CD14-positive monocyte (primary cell): ENCODE results near the gene CCDC169. TPM values are rescaled to one million over a fixed set of nuclear protein-coding genes. Genes with fewer than 3 reads are reported as not detected.
"Not testable (repeated sequence)": the region's sequence is repeated elsewhere in the genome, so short reads cannot be mapped to it uniquely, and the experiment has no call there.

Source experiments
- DNase-seq, 3 donors: peaks; one replicate each; pipeline ENCODE4 v3.0.0-alpha.2; 2011 to 2022
- H2AFZ ChIP-seq: 2 replicates; pipeline ENCODE4 v1.6.0; 2012; ENCODE audit warnings: mild to moderate bottlenecking, low read depth, low read length, inconsistent platforms; ENCODE audit not compliant: insufficient read depth, poor library complexity, severe bottlenecking
- H3K27ac ChIP-seq, 2 donors: 1 replicate in 1 of 2; 2 replicates in 1 of 2; pipeline ENCODE4 v1.5.1; 2012 to 2013; ENCODE audit warnings: low read length in 2 of 2, control low read depth in 1 of 2, inconsistent platforms in 1 of 2, low read depth in 1 of 2, mild to moderate bottlenecking in 1 of 2
- H3K27me3 ChIP-seq, 2 donors: one replicate each; pipeline versions ENCODE4 v1.6.0 to v1.6.1; 2011 to 2013; ENCODE audit warnings: low read length in 2 of 2; ENCODE audit not compliant: control insufficient read depth in 2 of 2, insufficient read depth in 2 of 2
- H3K36me3 ChIP-seq, 2 donors: replicated peaks in 1 of 2; 1 replicate in 1 of 2; 2 replicates in 1 of 2; pipeline versions ENCODE4 v1.5.1 to v1.6.1; 2012 to 2013; ENCODE audit warnings: low read length in 2 of 2, control low read depth in 1 of 2, inconsistent platforms in 1 of 2, mild to moderate bottlenecking in 1 of 2; ENCODE audit not compliant: insufficient read depth in 2 of 2, control insufficient read depth in 1 of 2
- H3K4me1 ChIP-seq, 2 donors: 1 replicate in 1 of 2; 2 replicates in 1 of 2; pipeline versions ENCODE4 v1.5.1 to v1.6.1; 2012 to 2013; ENCODE audit warnings: low read length in 2 of 2, control low read depth in 1 of 2, inconsistent platforms in 1 of 2, mild to moderate bottlenecking in 1 of 2, moderate library complexity in 1 of 2; ENCODE audit not compliant: insufficient read depth in 2 of 2, control insufficient read depth in 1 of 2
- H3K4me2 ChIP-seq: replicated peaks from 2 replicates; pipeline ENCODE3; 2012; ENCODE audit warnings: low read length, moderate library complexity, mild to moderate bottlenecking; ENCODE audit not compliant: poor library complexity, severe bottlenecking; ENCODE audit errors: extremely low read depth
- H3K4me3 ChIP-seq, 3 experiments: fragments of 200-600 bp in 1 of 3; sonication (generic) in 1 of 3; replicated peaks in 1 of 3; 1 replicate in 2 of 3; 2 replicates in 1 of 3; pipeline ENCODE4 v1.5.1; 2011 to 2013; ENCODE audit warnings: low read length in 3 of 3, mild to moderate bottlenecking in 3 of 3, control low read depth in 2 of 3, low read depth in 2 of 3, inconsistent platforms in 1 of 3, moderate library complexity in 1 of 3
- H3K79me2 ChIP-seq: 2 replicates; pipeline ENCODE4 v1.6.0; 2012; ENCODE audit warnings: mild to moderate bottlenecking, control low read depth, inconsistent platforms, low read length, moderate library complexity; ENCODE audit not compliant: insufficient read depth
- H3K9ac ChIP-seq: 2 replicates; pipeline ENCODE4 v1.6.0; 2017; ENCODE audit warnings: low read length, mild to moderate bottlenecking; ENCODE audit not compliant: insufficient read depth, poor library complexity, severe bottlenecking
- H3K9me3 ChIP-seq, 2 donors: replicated peaks in 1 of 2; 1 replicate in 1 of 2; 2 replicates in 1 of 2; pipeline versions ENCODE4 v1.5.1 to v1.6.1; 2012 to 2013; ENCODE audit warnings: low read length in 2 of 2, control low read depth in 1 of 2; ENCODE audit not compliant: control insufficient read depth in 1 of 2, insufficient read depth in 1 of 2
- H4K20me1 ChIP-seq: 2 replicates; pipeline ENCODE4 v1.6.0; 2012; ENCODE audit warnings: mild to moderate bottlenecking, low read length, control low read depth, moderate library complexity; ENCODE audit not compliant: insufficient read depth
- H3K27ac Mint-ChIP-seq, 7 donors: one replicate each; pipeline ENCODE4 v1.8.0; 2020; ENCODE audit warnings: mild to moderate bottlenecking in 7 of 7, mixed read lengths in 7 of 7, moderate library complexity in 6 of 7, inconsistent platforms in 2 of 7
- H3K27me3 Mint-ChIP-seq, 3 donors: one replicate each; pipeline ENCODE4 v1.8.0; 2021 to 2022; ENCODE audit warnings: low read depth in 3 of 3, mild to moderate bottlenecking in 3 of 3, mixed read lengths in 3 of 3, moderate library complexity in 3 of 3, inconsistent platforms in 1 of 3
- H3K36me3 Mint-ChIP-seq, 2 donors: one replicate each; pipeline ENCODE4 v1.8.0; 2020; ENCODE audit warnings: mixed read lengths in 2 of 2, inconsistent platforms in 1 of 2, mild to moderate bottlenecking in 1 of 2
- H3K4me1 Mint-ChIP-seq: one replicate; pipeline ENCODE4 v1.8.0; 2020; ENCODE audit warnings: mild to moderate bottlenecking, mixed read lengths
- H3K4me3 Mint-ChIP-seq, 2 donors: one replicate each; pipeline ENCODE4 v1.8.0; 2020; ENCODE audit warnings: mild to moderate bottlenecking in 2 of 2, mixed read lengths in 2 of 2, moderate library complexity in 1 of 2
- H3K9me3 Mint-ChIP-seq, 7 donors: one replicate each; pipeline ENCODE4 v1.8.0; 2020 to 2022; ENCODE audit warnings: mixed read lengths in 7 of 7, mild to moderate bottlenecking in 6 of 7, moderate library complexity in 6 of 7, inconsistent platforms in 2 of 7
- CTCF ChIP-seq: fragments of 200-600 bp; IDR thresholded peaks from one replicate; pipeline ENCODE4 v1.8.0; 2022; ENCODE audit warnings: antibody characterized with exemption, mild to moderate bottlenecking
- WGBS: methylation state at CpG from one replicate; pipeline ENCODE4 v1.1.5; 2013; ENCODE audit warnings: missing lambda C conversion rate; ENCODE audit not compliant: insufficient coverage; 5-methylcytosine and 5-hydroxymethylcytosine counted together
- intact Hi-C, 2 donors: fragments of 100-400 bp; cut with micrococcal nuclease; formaldehyde crosslinking; loops; one replicate each; pipeline versions ENCODE4 v1.15.0 to v1.15.1; 2023
- polyA plus RNA-seq, 3 donors: library from polyadenylated mRNA; depleted of rRNA in 1 of 3; unstranded in 2 of 3; stranded (reverse) in 1 of 3; fragments of 300-500 nt in 2 of 3; fragments of >200 nt in 1 of 3; fragmentation: Illumina TruSeq in 2 of 3; gene quantifications; 1 replicate in 2 of 3; 2 replicates in 1 of 3; pipeline ENCODE4 v1.2.3, GENCODE V29; 2012 to 2021

The CCDC169 gene
- polyA plus RNA-seq, 3 donors: 0.03 TPM; not detected in 2

- peaks cover 3 to 19% of the 10 kb centered on the region in 2 donors for H3K36me3 ChIP-seq
- no peak overlapping the region for H3K27ac Mint-ChIP-seq
- H3K36me3 Mint-ChIP-seq: peaks cover 13 to 22% of the 10 kb centered on the region in 2 donors
- TF ChIP-seq CTCF: no peak
- no peaks in the 10 kb centered on the region for H3K9me3 ChIP-seq
- no peak overlapping the region for H3K4me3 ChIP-seq
- H3K27ac ChIP-seq: no peak overlapping the region
- intact Hi-C loops: no loop called here
- no peak overlapping the region for H2AFZ ChIP-seq
- H3K79me2 ChIP-seq: peaks cover 99% of the 10 kb centered on the region
- H3K9ac ChIP-seq: no peak overlapping the region
- WGBS: no CpG with 5 or more reads among the region's 3 CpGs
- DNase-seq: no peak
- peaks cover 19% of the 10 kb centered on the region for H3K4me1 Mint-ChIP-seq
- no peaks in the 10 kb centered on the region for H3K27me3 Mint-ChIP-seq
- peaks cover 0 to 9% of the 10 kb centered on the region in 2 donors for H3K4me1 ChIP-seq
- peaks cover 25% of the 10 kb centered on the region for H4K20me1 ChIP-seq
- no peaks in the 10 kb centered on the region for H3K27me3 ChIP-seq
- H3K4me3 Mint-ChIP-seq: no peak overlapping the region
- no peaks in the 10 kb centered on the region for H3K9me3 Mint-ChIP-seq
- H3K4me2 ChIP-seq: no peak overlapping the region
These were observed 40.5 kb upstream of the CCDC169 start for GRCh38 chr13:36337938-36338641.

GRCh38 chr13:36332986-36333385 is 35.4 kb upstream of the CCDC169 start:
- no peak overlapping the region for H3K4me2 ChIP-seq
- no peak for TF ChIP-seq CTCF

GRCh38 chr13:36332255-36332654 is 34.6 kb upstream of the CCDC169 start:
- not testable (repeated sequence) for H3K9me3 ChIP-seq

More at GRCh38 chr13:36332986-36333385, 35.4 kb upstream of the CCDC169 start:
- peak; percentile 18 to 56 (median 40) for DNase-seq
- H3K36me3 ChIP-seq: peaks cover 36 to 54% of the 10 kb centered on the region in 2 donors
- H4K20me1 ChIP-seq: peaks cover 21% of the 10 kb centered on the region
- H3K27ac ChIP-seq: peak overlapping the region in 1 of 2 donors; percentile 52
- H3K4me3 Mint-ChIP-seq: no peak overlapping the region
- H3K79me2 ChIP-seq: peaks cover 82% of the 10 kb centered on the region
- no peak overlapping the region for H3K4me3 ChIP-seq
- H3K9ac ChIP-seq: no peak overlapping the region
- peaks cover 8% of the 10 kb centered on the region for H3K4me1 Mint-ChIP-seq
- no peaks in the 10 kb centered on the region for H3K9me3 Mint-ChIP-seq
- H3K36me3 Mint-ChIP-seq: peaks cover 42 to 52% of the 10 kb centered on the region in 2 donors
- peaks cover 0 to 4% of the 10 kb centered on the region in 2 donors for H3K4me1 ChIP-seq
- H3K9me3 ChIP-seq: no peaks in the 10 kb centered on the region
- H2AFZ ChIP-seq: no peak overlapping the region
- H3K27me3 ChIP-seq: no peaks in the 10 kb centered on the region
- H3K27me3 Mint-ChIP-seq: no peaks in the 10 kb centered on the region
- intact Hi-C loops: no loop called here
- H3K27ac Mint-ChIP-seq: peak overlapping the region in 1 of 7 donors; percentile 44

More at GRCh38 chr13:36332255-36332654, 34.6 kb upstream of the CCDC169 start:
- Histone ChIP-seq H4K20me1 (peaks cover 21% of the 10 kb centered on the region), H3K27ac (peak overlapping the region in 1 of 2 donors; percentile 52), H3K36me3 (peaks cover 37 to 61% of the 10 kb centered on the region in 2 donors), H3K79me2 (peaks cover 75% of the 10 kb centered on the region)
- H3K36me3 Mint-ChIP-seq: peaks cover 46 to 55% of the 10 kb centered on the region in 2 donors
- intact Hi-C loops, H3K4me1 ChIP-seq, H2AFZ ChIP-seq, H3K4me2 ChIP-seq, DNase-seq, H3K27me3 ChIP-seq, H3K27me3 Mint-ChIP-seq, H3K4me3 ChIP-seq, H3K9ac ChIP-seq, H3K9me3 Mint-ChIP-seq, H3K4me3 Mint-ChIP-seq, H3K4me1 Mint-ChIP-seq: not testable (repeated sequence)
- H3K27ac Mint-ChIP-seq: peak overlapping the region in 5 of 7 donors; percentile 41 to 84 (median 70)
